ENCODE data around the gene FOLR3.
A peak's percentile ranks its signal among the peaks of the same experiment; 100 is the strongest.
"Not testable (repeated sequence)": the region's sequence is repeated elsewhere in the genome, so short reads cannot be mapped to it uniquely, and the experiment has no call there.

Gene FOLR3

DNA sequence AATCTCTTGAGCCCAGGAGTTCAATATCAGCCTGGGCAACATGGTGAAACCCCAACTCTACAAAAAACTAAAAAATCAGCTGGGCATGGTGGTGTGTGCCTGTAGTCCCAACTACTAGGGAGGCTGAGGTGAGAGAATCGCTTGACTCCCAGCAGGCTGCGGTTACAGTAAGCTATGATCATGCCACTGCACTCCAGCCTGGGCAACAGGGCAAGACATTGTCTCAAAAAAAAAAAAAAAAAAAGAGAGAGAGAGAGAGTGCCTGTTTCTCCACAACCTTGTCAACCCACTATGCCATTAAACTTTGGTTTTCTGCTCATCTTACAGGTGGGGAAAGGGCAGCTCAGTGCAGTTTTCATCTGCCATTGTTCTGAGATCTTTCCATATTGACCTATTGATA, 5.1 kb downstream of the FOLR3 start:
- no peak for DNase-seq
- no peak overlapping the region for H3K4me3 Mint-ChIP-seq
- no peaks in the 10 kb centered on the region for H3K9me3 Mint-ChIP-seq
- no peak overlapping the region for H3K27ac Mint-ChIP-seq
- ATAC-seq, result peak; percentile 24
- no peaks in the 10 kb centered on the region for H3K27me3 Mint-ChIP-seq
- H3K4me1 Mint-ChIP-seq, result peaks cover 8% of the 10 kb centered on the region

DNA sequence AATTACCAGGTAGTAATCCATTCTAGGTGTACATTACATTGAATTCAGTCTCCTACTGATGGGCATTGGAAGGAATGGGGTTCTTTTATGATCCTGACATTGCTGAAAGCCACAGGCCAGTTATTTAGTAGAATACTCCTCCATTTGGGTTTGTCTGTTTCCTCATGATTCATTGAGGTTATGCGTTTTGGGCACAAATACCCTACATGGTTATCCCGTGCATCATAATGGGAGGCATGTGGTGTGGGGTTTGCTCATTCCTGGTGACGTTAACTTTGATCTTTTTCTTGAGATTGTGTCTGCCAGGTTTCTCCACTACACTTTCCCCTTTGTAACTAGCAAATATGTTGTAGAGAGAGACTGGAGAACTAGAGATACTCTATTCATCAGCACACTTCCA, 5.5 kb downstream of the FOLR3 start:
- H3K4me1 Mint-ChIP-seq, result peaks cover 7% of the 10 kb centered on the region
- DNase-seq (peak in 1 of 2 donors; percentile 47), ATAC-seq (peak; percentile 81)
- H3K27ac Mint-ChIP-seq, result peak overlapping the region in 1 of 2 donors; percentile 28
- H3K9me3 Mint-ChIP-seq, result no peaks in the 10 kb centered on the region
- H3K27me3 Mint-ChIP-seq, result no peaks in the 10 kb centered on the region
- no peak overlapping the region for H3K4me3 Mint-ChIP-seq

DNA sequence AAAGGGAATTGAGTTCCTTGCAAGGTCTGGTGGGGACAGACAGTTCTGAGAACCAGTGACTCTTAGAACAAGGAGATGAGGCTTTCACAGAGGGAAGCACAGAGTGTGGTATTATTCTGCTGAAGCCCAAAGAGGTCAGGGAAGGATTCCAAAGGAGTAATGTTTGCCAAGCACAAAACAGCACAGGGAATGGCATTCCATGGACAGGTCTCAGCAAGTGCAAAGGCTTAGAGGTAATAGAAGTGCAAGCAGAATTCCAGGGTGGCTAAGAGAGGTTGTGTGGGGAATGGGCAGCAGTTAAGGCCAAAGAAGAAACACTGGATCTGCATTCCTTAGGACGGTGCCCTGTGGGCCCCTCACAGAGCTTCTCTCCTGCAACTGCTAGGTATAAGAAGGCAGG, 6.6 kb downstream of the FOLR3 start:
- H3K27me3 Mint-ChIP-seq, DNase-seq, H3K9me3 Mint-ChIP-seq, H3K4me1 Mint-ChIP-seq, H3K4me3 Mint-ChIP-seq, ATAC-seq, H3K27ac Mint-ChIP-seq: not testable (repeated sequence)

DNA sequence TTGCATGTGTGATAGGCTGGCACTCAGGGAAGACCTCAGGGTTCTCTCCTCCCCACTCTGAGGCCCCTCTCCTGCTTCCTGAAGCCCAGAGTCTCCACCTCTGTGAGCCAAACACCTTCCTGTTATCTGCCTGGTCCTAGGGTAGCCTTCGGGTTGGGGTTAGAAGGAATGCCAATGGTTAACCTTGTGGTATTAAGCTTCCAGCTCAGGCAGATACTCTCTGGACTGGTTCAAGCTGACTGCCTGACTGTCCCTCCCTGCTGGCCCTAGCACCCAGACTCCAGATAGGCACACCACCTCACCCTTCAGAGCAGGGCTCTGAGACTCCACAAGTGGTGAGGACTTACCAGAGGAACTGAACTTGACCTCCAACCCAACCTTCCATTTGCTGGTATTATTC, 7.0 kb downstream of the FOLR3 start:
- H3K27ac Mint-ChIP-seq, H3K9me3 Mint-ChIP-seq, H3K27me3 Mint-ChIP-seq, ATAC-seq, DNase-seq, H3K4me3 Mint-ChIP-seq, H3K4me1 Mint-ChIP-seq: not testable (repeated sequence)

DNA sequence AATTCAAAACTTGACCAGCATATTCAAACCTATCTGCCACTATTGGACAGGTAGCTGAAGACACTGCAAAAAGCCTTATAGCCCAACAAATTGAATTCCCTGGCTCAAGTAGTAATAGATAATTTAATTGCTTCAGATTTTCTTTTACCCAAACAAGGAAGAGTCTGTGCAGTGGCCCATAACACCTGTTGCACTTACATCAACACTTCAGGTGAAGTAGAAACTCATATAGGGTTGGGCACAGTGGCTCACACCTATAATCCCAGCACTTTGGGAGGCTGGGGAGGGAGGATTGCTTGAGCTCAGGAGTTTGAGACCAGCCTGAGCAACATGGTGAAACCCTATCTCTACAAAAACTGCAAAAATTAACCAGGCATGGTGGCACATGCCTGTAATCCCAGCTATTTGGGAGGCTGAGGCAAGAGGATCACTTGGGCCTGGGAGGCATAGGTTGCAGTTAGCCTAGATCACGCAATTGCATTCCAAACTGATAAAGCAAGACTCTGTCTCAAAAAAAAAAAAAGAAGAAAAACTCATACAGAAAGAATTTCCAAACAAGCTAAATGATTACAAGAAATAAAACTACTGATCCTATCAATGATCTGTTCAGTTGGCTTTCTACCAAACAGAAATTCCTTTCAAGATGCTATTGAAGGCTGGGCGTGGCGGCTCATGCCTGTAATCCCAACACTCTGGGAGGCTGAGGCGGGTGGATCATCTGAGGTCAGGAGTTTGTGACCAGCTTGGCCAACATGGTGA, 9.5 kb downstream of the FOLR3 start:
- Mint-ChIP-seq H3K4me1 (no peaks in the 10 kb centered on the region), H3K27ac (no peak overlapping the region), H3K4me3 (no peak overlapping the region), H3K27me3 (no peaks in the 10 kb centered on the region), H3K9me3 (no peaks in the 10 kb centered on the region)
- ATAC-seq (no peak), DNase-seq (no peak)

DNA sequence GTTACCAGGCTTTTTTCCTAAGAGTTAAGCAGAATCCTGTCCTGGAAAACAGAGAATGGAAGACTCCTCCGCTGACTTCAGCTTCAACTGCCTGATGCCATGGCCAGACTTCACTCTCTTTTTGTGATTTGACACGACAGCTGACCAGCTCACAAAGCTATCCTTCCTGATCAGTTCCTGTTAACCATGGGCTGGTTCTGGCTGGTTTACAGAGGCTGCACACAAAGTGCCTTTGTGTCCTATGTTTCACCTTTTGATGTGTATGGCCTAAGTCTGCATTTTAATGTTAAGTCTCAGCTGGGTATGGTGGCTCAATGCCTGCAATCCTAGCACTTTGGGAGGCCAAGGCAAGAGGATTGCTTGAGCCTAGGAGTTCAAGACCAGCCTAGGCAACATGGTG, 11.1 kb downstream of the FOLR3 start:
- DNase-seq (no peak), ATAC-seq (no peak)
- Mint-ChIP-seq H3K9me3 (no peaks in the 10 kb centered on the region), H3K27ac (no peak overlapping the region), H3K27me3 (no peaks in the 10 kb centered on the region), H3K4me3 (no peak overlapping the region), H3K4me1 (no peaks in the 10 kb centered on the region)

DNA sequence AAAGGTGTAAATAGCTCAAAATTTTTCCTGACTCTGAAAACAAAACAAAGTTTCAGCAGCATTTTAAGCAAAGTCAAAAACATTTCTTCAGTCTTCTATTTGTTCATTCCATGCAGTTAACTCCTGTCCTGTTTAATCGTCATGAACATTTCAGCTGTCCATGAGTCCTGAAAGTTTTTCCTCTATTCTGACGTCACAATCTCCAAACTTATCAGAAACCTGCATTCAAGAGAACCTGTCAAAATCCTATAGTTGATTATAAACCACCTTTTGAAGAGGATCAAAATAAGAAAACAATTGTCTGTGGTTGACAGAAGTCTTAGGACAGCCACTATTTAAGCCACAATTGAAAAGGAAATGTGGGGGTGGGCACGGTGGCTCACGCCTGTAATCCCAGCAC, 15.4 kb downstream of the FOLR3 start:
- Mint-ChIP-seq H3K27me3 (peaks cover 11% of the 10 kb centered on the region), H3K4me1 (no peaks in the 10 kb centered on the region), H3K9me3 (no peaks in the 10 kb centered on the region), H3K4me3 (no peak overlapping the region), H3K27ac (no peak overlapping the region)
- no peak for DNase-seq
- no peak for ATAC-seq

DNA sequence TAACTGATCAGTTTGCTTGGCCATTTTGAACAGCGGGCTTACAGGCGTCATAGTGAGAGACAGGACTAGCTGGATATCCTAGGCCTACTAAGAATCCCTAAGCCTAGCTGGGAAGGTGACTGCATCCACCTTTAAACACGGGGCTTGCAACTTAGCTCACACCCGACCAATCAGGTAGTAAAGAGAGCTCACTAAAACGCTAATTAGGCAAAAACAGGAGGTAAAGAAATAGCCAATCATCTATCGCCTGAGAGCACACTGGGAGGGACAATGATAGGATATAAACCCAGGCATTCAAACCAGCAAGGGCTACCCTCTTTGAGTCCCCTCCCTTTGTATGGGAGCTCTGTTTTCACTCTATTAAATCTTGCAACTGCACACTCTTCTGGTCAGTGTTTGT, 18.3 kb downstream of the FOLR3 start:
- peaks cover 15% of the 10 kb centered on the region for H3K27me3 Mint-ChIP-seq
- not testable (repeated sequence) for H3K4me3 Mint-ChIP-seq, H3K9me3 Mint-ChIP-seq, H3K4me1 Mint-ChIP-seq, DNase-seq, H3K27ac Mint-ChIP-seq, ATAC-seq

DNA sequence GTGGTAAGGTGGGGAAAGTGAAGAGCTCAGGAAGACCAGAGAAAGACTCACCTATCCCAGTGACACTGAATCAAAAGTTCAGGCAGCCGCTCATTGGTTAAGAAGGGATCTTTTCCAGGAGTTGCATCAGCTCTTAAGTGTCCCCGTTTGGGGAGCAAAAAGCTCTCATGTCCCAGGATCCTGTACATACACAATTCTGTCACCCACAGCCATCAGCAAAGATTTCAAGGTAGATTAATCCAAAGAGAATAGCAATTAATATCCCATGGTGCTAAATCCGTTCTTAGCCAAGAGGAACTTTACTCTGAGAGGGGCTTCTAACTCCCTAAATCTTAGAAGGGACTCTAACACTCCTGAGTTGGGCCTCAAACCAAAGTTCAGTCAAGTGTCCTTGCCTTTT, 19.3 kb downstream of the FOLR3 start:
- DNase-seq (no peak), ATAC-seq (no peak)
- H3K4me1 Mint-ChIP-seq, result no peaks in the 10 kb centered on the region
- H3K27me3 Mint-ChIP-seq, result peaks cover 24% of the 10 kb centered on the region
- no peaks in the 10 kb centered on the region for H3K9me3 Mint-ChIP-seq
- no peak overlapping the region for H3K4me3 Mint-ChIP-seq
- no peak overlapping the region for H3K27ac Mint-ChIP-seq

DNA sequence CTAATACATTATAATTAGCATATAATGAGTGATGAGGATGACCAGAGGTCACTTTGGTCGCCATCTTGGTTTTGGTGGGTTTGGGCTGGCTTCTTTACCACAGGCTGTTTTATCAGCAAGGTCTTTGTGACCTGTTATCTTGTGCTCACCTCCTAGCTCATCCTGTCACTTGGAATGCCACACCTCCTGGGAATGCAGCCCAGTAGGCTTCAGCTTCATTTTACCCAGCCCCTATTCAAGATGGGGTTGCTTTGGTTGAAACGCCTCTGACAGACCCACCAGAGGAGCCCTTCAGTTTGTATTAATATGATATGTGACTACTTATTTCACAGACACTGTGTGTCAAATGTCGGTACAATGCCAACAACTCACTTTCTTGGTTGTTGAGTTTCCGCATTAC, 20.2 kb downstream of the FOLR3 start:
- Mint-ChIP-seq H3K27me3 (peaks cover 24% of the 10 kb centered on the region), H3K27ac (no peak overlapping the region), H3K9me3 (no peaks in the 10 kb centered on the region), H3K4me1 (no peaks in the 10 kb centered on the region), H3K4me3 (no peak overlapping the region)
- DNase-seq (no peak), ATAC-seq (no peak)

DNA sequence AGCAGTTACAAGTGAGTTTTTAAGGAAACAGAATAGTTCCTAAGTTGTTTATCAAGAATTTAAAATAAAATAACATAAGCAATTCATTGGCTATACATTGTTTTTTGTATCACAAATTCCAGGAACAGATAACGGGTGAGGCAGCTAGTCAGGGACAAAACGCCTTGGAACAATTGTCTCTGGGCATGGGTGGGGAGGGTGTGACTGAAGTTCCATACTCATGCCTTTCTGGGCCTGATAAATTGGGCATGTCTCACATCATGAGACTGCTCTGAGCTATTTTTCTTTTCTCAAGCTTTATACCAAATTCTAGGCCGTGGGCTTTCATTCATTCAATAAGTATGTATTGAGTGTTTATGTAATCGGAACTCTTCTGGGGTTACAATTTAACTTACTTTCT, 21.6 kb downstream of the FOLR3 start:
- H3K27me3 Mint-ChIP-seq, result peaks cover 32% of the 10 kb centered on the region
- no peak overlapping the region for H3K4me3 Mint-ChIP-seq
- no peak for ATAC-seq
- no peaks in the 10 kb centered on the region for H3K9me3 Mint-ChIP-seq
- no peak for DNase-seq
- H3K27ac Mint-ChIP-seq, result no peak overlapping the region
- no peaks in the 10 kb centered on the region for H3K4me1 Mint-ChIP-seq

DNA sequence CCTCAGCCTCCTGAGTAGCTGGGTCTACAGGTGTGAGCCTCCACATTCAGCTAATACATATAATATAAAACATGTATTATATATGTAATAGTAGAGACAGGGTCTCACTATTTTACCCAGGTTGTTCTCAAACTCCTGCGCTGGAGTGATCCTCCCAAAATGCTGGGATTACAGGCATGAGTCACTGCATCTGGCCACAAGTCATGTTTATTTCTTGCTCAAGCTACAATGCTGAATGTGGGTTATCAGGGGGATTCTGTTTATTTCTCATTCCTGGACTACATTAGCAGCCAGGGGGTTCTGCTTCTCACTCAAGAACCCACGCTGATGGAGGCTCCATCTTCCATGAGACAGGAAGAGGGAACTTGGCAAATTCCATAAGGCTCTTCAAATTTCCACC, 24.8 kb downstream of the FOLR3 start:
- no peak for ATAC-seq
- no peaks in the 10 kb centered on the region for H3K9me3 Mint-ChIP-seq
- H3K4me3 Mint-ChIP-seq, result no peak overlapping the region
- H3K27ac Mint-ChIP-seq, result no peak overlapping the region
- peaks cover 21% of the 10 kb centered on the region for H3K27me3 Mint-ChIP-seq
- no peak for DNase-seq
- no peaks in the 10 kb centered on the region for H3K4me1 Mint-ChIP-seq

DNA sequence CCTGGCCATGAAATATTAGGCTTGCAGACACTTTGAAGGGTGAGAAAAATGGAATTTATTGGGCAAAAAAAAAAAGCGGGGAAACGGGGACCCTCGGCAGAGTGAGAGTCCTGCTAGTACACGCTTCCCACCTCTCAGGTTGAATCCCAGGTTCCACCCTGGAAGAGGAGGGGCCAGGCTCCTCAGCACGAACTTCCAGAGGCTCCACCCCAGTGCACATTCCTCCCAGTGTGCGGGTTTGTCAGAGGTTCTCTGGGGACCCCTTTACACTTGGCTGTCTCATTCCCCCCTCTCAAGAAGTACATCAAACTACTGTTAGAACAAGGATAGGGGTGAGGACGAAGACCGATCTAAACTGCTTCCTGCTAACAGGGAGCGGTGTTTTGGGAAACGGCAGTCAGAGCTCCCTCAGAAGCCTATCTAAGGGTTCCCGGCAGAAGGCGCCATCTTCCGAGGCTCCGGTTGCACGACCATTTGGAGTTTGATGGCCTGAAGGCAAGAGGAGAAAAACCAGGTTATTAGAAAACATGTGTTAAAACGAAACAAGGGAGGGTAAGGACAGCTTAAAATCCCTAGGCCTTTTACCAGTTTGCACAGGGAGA, 27.5 kb downstream of the FOLR3 start:
- H3K4me3 Mint-ChIP-seq, result no peak overlapping the region
- DNase-seq, result no peak
- no peak overlapping the region for H3K27ac Mint-ChIP-seq
- H3K9me3 Mint-ChIP-seq, result no peaks in the 10 kb centered on the region
- ATAC-seq, result no peak
- no peaks in the 10 kb centered on the region for H3K4me1 Mint-ChIP-seq
- H3K27me3 Mint-ChIP-seq, result peaks cover 21% of the 10 kb centered on the region

DNA sequence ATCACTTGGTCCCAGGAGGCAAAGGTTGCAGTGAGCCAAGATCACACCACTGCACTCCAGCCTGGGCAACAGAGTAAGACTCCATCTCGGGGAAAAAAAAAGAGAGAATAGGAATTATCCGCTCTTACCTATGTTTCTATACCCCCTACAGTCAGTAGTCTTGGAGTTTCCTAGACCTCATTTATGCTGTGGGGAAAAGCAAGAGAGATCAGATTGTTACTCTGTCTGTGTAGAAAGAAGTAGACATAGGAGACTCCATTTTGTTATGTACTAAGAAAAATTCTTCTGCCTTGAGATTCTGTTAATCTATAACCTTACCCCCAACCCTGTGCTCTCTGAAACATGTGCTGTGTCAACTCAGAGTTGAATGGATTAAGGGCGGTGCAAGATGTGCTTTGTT, 28.7 kb downstream of the FOLR3 start:
- H3K4me3 Mint-ChIP-seq, DNase-seq, H3K9me3 Mint-ChIP-seq, H3K4me1 Mint-ChIP-seq, ATAC-seq, H3K27ac Mint-ChIP-seq: not testable (repeated sequence)
- H3K27me3 Mint-ChIP-seq, result peaks cover 14% of the 10 kb centered on the region

DNA sequence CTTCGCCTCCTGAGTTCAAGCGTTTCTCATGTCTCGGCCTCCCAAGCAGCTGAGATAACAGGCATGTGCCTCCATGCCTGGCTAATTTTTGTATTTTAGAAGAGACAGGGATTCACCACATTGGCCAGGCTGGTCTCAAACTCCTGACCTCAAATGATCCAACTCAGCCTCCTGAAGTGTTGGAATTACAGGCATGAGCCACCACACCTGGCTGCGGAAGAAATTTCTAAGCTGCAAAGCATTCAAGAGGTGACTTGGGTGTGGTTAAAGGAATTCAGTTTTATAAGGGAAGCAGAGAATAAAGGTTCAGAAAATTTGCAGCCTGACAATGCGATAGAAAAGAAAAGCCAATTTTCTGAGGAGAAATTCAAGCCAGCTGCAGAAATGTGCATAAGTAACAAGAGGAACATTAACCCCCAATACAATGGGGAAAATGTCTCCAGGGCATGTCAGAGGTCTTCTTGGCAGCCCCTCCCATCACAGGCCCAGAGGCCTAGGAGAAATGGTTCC, 33.6 kb downstream of the FOLR3 start:
- ATAC-seq, H3K4me1 Mint-ChIP-seq, H3K27ac Mint-ChIP-seq, H3K4me3 Mint-ChIP-seq, H3K27me3 Mint-ChIP-seq, DNase-seq, H3K9me3 Mint-ChIP-seq: not testable (repeated sequence)

DNA sequence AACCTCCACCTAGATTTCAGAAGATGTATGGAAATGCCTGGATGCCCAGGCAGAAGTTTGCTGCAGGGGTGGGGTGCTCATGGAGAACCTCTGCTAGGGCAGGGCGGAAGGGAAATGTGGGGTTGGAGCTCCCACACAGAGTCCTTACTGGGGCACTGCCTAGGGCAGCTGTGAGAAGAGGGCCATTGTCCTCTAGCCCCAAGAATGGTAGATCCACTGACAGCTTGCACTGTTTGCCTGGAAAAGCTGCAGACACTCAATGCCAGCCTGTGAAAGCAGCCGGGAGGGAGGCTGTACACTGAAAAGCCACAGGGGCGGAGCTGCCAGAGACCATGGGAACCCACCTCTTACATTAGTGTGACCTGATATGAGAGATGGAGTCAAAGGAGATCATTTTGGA, 34.2 kb downstream of the FOLR3 start:
- H3K4me3 Mint-ChIP-seq, DNase-seq, ATAC-seq, H3K9me3 Mint-ChIP-seq, H3K27ac Mint-ChIP-seq, H3K4me1 Mint-ChIP-seq, H3K27me3 Mint-ChIP-seq: not testable (repeated sequence)

DNA sequence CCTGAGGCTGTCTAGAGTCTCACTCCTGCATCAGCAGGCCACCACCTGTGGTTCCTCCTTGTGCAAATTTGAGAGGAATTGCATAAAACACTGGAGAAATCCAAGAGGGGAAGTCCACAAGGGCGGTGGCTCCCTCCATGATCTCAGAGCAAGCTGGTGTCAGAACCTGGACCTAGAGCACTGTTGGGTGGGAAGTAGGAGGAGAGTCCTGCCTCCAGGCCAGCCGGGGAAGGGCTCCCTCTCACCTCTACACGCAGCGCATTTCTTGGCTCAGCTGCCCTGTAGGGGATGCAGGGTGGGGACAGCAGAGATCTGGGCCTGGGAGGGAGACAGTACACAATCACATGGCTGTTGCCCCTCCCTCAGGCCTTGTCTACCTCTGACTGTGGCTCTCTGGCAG, 36.5 kb downstream of the FOLR3 start:
- not testable (repeated sequence) for H3K27ac Mint-ChIP-seq, H3K9me3 Mint-ChIP-seq, H3K4me1 Mint-ChIP-seq, H3K27me3 Mint-ChIP-seq, DNase-seq, H3K4me3 Mint-ChIP-seq, ATAC-seq
